K562 treated with DMSO at 1 percent for 4 hours (cell line): Measurements from ENCODE around the gene MAML2. TPM values are rescaled to one million over a fixed set of nuclear protein-coding genes. Genes with fewer than 3 reads are reported as not detected.

Experiments used
- total RNA-seq: library from RNA; unstranded; fragments of 300-600 nt; gene quantifications from 2 replicates; pipeline ENCODE4 v1.2.3, GENCODE V29; 2022; ENCODE audit not compliant: insufficient read depth

The MAML2 gene
- 5.8 and 7.3 TPM in 2 replicates for total RNA-seq

GRCh38 chr11:96342961-96343711, at the start of gene MAML2:
Gene MAML2, minus strand, starts transcription at chr11:96343195. Its CDS starts 1,300 bp downstream, at chr11:96341895.

GRCh38 chr11:96389720-96390487, 46.9 kb upstream of the MAML2 start, which contains the start of the genes CCDC82 and JRKL:
Gene CCDC82, minus strand, starts transcription at chr11:96389912. Its CDS starts 5,165 bp downstream, at chr11:96384747.
Gene JRKL, plus strand, starts transcription at chr11:96390013. Its CDS starts 637 bp downstream, at chr11:96390650.

Other genes starting within 250 kb of the MAML2 start
- 12.7 and 22.5 TPM in 2 replicates for gene CCDC82, start 46.7 kb upstream of the MAML2 start, total RNA-seq
- 2.6 and 2.9 TPM in 2 replicates for gene JRKL, start 46.8 kb upstream of the MAML2 start, total RNA-seq